ENCODE measurements around the gene YIF1A. TPM values are rescaled to one million over a fixed set of nuclear protein-coding genes. Genes with fewer than 3 reads are reported as not detected.
A peak's percentile ranks its signal among the peaks of the same experiment; 100 is the strongest.
"Not testable (repeated sequence)": the region's sequence is repeated elsewhere in the genome, so short reads cannot be mapped to it uniquely, and the experiment has no call there.

Gene YIF1A
- total and polyA plus RNA-seq, 2 donors: 44.2 to 57.3 TPM

DNA sequence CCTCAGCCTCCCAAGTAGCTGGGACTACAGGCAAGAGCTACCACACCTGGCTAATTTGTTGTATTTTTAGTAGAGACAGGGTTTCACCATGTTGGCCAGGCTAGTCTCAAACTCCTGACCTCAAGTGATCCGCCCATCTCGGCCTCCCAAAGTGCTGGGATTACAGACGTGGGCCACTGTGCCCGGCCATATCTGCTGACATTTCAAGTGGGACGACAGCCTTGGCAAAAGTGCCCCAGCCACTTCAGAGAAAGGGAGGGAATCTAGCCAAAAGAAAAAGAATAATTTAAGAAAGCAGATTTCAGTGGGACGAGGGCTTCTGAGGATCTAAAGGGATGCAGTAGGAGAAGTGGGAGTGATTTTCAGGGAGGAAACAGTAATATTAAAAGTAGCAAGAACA, 35.9 kb downstream of the YIF1A start:
- not testable (repeated sequence) for DNase-seq (ENCODE audit: low read depth in 6 of 9, low spot score in 9 of 9); H3K4me3 ChIP-seq (ENCODE audit: low read length in 2 of 2)

DNA sequence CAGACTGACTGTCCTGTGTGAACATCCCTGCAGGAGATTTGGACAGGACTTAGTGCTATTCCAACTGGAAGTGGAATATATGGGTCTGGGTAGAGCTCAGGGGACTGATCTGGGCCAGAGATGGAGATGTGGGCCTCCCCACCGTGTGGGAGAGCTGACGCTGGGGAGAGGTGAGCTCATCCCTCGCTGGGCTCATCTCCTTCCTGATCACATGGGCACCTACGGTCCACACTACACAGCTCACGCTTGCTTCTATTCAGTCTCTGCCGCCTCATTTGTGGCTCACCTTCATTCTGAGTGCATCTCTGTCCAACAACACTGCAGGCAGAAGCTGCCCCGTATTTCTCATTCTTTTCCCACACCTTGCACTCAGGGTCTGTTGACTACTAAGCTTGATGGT, 37.1 kb downstream of the YIF1A start:
- no peaks in the 10 kb centered on the region for H3K9me3 ChIP-seq (ENCODE audit: control insufficient read depth in 2 of 2, insufficient read depth in 1 of 2, low read length in 1 of 2)
- H3K36me3 ChIP-seq (ENCODE audit: control insufficient read depth in 2 of 2, insufficient read depth in 2 of 2, low read length in 1 of 2): peaks cover 10 to 15% of the 10 kb centered on the region in 2 donors
- no peaks in the 10 kb centered on the region for H3K27me3 ChIP-seq (ENCODE audit: control insufficient read depth in 2 of 2, insufficient read depth in 1 of 2, low read length in 1 of 2)
- 93% methylated on average over 7 of the region's 7 CpGs for WGBS
- DNase-seq (ENCODE audit: low read depth in 6 of 9, low spot score in 9 of 9): no peak
- no peak overlapping the region for H3K4me3 ChIP-seq (ENCODE audit: low read length in 2 of 2)
- H3K27ac ChIP-seq (ENCODE audit: low read depth in 1 of 2, low read length in 1 of 2): no peak overlapping the region
- H3K4me1 ChIP-seq (ENCODE audit: control insufficient read depth in 2 of 2, insufficient read depth in 2 of 2, low read length in 2 of 2): peaks cover 16 to 67% of the 10 kb centered on the region in 2 donors

More for the DNA sequence above, 35.9 kb downstream of the YIF1A start:
- H3K27me3 ChIP-seq (ENCODE audit: control insufficient read depth in 2 of 2, insufficient read depth in 1 of 2, low read length in 1 of 2); H3K27ac ChIP-seq (ENCODE audit: low read depth in 1 of 2, low read length in 1 of 2); H3K36me3 ChIP-seq (ENCODE audit: control insufficient read depth in 2 of 2, insufficient read depth in 2 of 2, low read length in 1 of 2); H3K9me3 ChIP-seq (ENCODE audit: control insufficient read depth in 2 of 2, insufficient read depth in 1 of 2, low read length in 1 of 2): not testable (repeated sequence)
- WGBS: 98% methylated on average over 6 of the region's 6 CpGs
- H3K4me1 ChIP-seq (ENCODE audit: control insufficient read depth in 2 of 2, insufficient read depth in 2 of 2, low read length in 2 of 2): peaks cover 16 to 60% of the 10 kb centered on the region in 2 donors

DNA sequence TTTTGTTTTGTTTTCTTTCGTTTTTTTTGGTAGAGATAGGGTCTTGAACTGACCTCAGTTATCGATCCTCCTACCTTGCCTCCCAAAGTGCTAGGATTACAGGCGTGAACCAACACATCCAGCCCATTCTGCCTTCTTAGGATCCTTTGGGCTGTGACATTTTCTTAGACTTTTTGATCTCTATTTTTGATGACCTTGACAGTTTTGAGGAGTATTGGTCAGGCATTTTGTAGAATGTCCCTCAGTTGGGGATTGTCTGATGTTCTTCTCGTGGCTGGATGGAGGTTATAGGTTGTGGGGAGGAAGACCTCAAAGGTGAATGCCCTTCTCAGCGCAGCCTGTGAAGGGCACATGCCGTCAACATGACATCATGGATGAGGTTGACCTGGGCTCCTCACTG, 40.0 kb downstream of the YIF1A start:
- 95% methylated on average over 6 of the region's 6 CpGs for WGBS
- peaks cover 15 to 64% of the 10 kb centered on the region in 2 donors for H3K4me1 ChIP-seq (ENCODE audit: control insufficient read depth in 2 of 2, insufficient read depth in 2 of 2, low read length in 2 of 2)
- no peaks in the 10 kb centered on the region for H3K9me3 ChIP-seq (ENCODE audit: control insufficient read depth in 2 of 2, insufficient read depth in 1 of 2, low read length in 1 of 2)
- no peak overlapping the region for H3K4me3 ChIP-seq (ENCODE audit: low read length in 2 of 2)
- no peaks in the 10 kb centered on the region for H3K27me3 ChIP-seq (ENCODE audit: control insufficient read depth in 2 of 2, insufficient read depth in 1 of 2, low read length in 1 of 2)
- no peak overlapping the region for H3K27ac ChIP-seq (ENCODE audit: low read depth in 1 of 2, low read length in 1 of 2)
- DNase-seq (ENCODE audit: low read depth in 6 of 9, low spot score in 9 of 9): no peak
- peaks cover 10 to 28% of the 10 kb centered on the region in 2 donors for H3K36me3 ChIP-seq (ENCODE audit: control insufficient read depth in 2 of 2, insufficient read depth in 2 of 2, low read length in 1 of 2)

DNA sequence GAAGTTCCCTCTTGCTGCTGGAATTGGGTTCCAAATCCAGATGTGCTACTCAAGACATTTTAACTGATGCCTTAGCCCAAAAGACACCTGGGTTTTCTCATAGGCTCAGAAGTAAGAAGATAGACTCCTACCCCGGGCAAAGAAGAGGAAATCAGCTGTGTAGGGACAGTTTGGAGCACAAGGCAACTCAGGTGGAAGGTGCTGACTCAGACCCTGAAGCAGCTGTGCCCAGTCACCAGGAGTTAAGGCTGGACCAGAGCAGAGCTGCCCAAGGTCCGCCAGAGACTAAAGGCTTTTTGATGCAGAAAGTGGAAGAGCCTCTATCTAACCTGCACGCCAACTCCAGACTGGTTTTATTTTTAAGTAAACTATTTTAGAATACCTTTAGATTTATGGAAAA, 41.1 kb downstream of the YIF1A start:
- Histone ChIP-seq H3K27ac (ENCODE audit: low read depth in 1 of 2, low read length in 1 of 2) (peak overlapping the region in 1 of 2 donors; percentile 48), H3K36me3 (ENCODE audit: control insufficient read depth in 2 of 2, insufficient read depth in 2 of 2, low read length in 1 of 2) (peaks cover 10 to 28% of the 10 kb centered on the region in 2 donors), H3K27me3 (ENCODE audit: control insufficient read depth in 2 of 2, insufficient read depth in 1 of 2, low read length in 1 of 2) (no peaks in the 10 kb centered on the region), H3K4me1 (ENCODE audit: control insufficient read depth in 2 of 2, insufficient read depth in 2 of 2, low read length in 2 of 2) (peaks cover 24 to 67% of the 10 kb centered on the region in 2 donors), H3K9me3 (ENCODE audit: control insufficient read depth in 2 of 2, insufficient read depth in 1 of 2, low read length in 1 of 2) (no peaks in the 10 kb centered on the region), H3K4me3 (ENCODE audit: low read length in 2 of 2) (no peak overlapping the region)
- peak in 1 of 9 donors; percentile 26 for DNase-seq (ENCODE audit: low read depth in 6 of 9, low spot score in 9 of 9)
- 79% methylated on average over 3 of the region's 3 CpGs for WGBS

DNA sequence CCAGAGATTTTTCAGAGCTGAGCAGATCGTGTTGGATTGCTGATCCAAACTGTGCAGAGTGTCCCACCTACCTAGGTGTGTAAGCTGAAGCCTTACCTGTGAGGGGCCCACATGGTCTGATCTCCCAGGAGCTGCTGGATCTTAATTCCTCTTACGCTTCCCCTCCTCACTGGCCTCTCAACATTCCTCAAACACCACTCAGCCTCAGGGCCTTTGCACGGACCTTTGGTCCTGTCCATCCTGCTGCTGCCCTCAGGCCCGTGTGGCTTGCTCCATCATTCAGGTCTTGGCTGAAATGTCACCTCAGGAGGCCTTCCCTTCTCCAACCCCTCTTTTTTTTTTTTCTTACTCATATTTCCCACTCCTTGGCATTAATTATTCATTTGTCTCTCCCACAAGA, 41.6 kb downstream of the YIF1A start:
- Histone ChIP-seq H3K4me3 (ENCODE audit: low read length in 2 of 2) (no peak overlapping the region), H3K27me3 (ENCODE audit: control insufficient read depth in 2 of 2, insufficient read depth in 1 of 2, low read length in 1 of 2) (no peaks in the 10 kb centered on the region), H3K4me1 (ENCODE audit: control insufficient read depth in 2 of 2, insufficient read depth in 2 of 2, low read length in 2 of 2) (peaks cover 28 to 68% of the 10 kb centered on the region in 2 donors), H3K27ac (ENCODE audit: low read depth in 1 of 2, low read length in 1 of 2) (no peak overlapping the region), H3K36me3 (ENCODE audit: control insufficient read depth in 2 of 2, insufficient read depth in 2 of 2, low read length in 1 of 2) (peaks cover 10 to 33% of the 10 kb centered on the region in 2 donors), H3K9me3 (ENCODE audit: control insufficient read depth in 2 of 2, insufficient read depth in 1 of 2, low read length in 1 of 2) (no peaks in the 10 kb centered on the region)
- 97% methylated on average over 4 of the region's 4 CpGs for WGBS
- no peak for DNase-seq (ENCODE audit: low read depth in 6 of 9, low spot score in 9 of 9)

DNA sequence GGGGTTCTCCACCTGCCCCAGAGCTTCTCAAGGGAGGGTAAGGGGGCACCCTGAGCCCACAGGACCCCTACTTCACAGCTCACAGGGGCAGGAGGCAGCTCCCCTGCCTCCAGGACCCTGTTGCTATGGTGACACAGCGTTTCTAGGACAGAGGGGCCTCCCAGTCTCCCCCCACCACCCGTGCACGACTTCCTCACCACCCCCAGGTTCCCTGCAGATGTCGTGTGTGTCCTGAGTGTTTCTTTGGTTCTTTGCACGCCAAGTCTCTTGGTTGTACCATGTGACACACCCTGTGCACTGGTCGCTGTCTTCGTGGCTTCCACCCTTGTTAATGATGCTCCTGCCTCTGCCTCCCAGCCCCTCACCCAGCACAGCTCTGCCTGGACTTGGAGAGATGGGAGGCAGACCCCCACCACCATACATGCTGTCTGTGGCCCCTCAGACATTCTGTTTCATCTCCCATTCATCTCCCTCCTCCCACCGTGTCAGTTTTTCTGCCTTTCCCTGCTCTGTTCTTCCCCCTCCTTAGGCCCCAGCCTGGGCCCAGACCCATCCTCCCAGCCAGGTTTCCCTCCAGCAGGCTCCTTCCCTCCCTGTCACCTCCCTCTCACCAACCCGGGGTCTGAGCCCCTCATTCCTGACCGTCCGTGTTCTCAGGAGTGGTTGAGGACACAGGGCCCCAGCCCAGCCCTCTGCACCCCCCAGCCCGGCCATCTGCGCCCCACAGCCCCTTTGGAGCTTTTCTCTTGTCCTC, 45.0 kb downstream of the YIF1A start:
- Histone ChIP-seq H3K4me1 (ENCODE audit: control insufficient read depth in 2 of 2, insufficient read depth in 2 of 2, low read length in 2 of 2) (peaks cover 53 to 87% of the 10 kb centered on the region in 2 donors), H3K27ac (ENCODE audit: low read depth in 1 of 2, low read length in 1 of 2) (peak overlapping the region; percentile 87 to 97), H3K36me3 (ENCODE audit: control insufficient read depth in 2 of 2, insufficient read depth in 2 of 2, low read length in 1 of 2) (peaks cover 13 to 44% of the 10 kb centered on the region in 2 donors), H3K9me3 (ENCODE audit: control insufficient read depth in 2 of 2, insufficient read depth in 1 of 2, low read length in 1 of 2) (no peaks in the 10 kb centered on the region), H3K4me3 (ENCODE audit: low read length in 2 of 2) (peak overlapping the region; percentile 17 to 34), H3K27me3 (ENCODE audit: control insufficient read depth in 2 of 2, insufficient read depth in 1 of 2, low read length in 1 of 2) (no peaks in the 10 kb centered on the region)
- 45% methylated on average over 13 of the region's 13 CpGs for WGBS
- DNase-seq (ENCODE audit: low read depth in 6 of 9, low spot score in 9 of 9): peak in 8 of 9 donors; percentile 70 to 94 (median 84)

DNA sequence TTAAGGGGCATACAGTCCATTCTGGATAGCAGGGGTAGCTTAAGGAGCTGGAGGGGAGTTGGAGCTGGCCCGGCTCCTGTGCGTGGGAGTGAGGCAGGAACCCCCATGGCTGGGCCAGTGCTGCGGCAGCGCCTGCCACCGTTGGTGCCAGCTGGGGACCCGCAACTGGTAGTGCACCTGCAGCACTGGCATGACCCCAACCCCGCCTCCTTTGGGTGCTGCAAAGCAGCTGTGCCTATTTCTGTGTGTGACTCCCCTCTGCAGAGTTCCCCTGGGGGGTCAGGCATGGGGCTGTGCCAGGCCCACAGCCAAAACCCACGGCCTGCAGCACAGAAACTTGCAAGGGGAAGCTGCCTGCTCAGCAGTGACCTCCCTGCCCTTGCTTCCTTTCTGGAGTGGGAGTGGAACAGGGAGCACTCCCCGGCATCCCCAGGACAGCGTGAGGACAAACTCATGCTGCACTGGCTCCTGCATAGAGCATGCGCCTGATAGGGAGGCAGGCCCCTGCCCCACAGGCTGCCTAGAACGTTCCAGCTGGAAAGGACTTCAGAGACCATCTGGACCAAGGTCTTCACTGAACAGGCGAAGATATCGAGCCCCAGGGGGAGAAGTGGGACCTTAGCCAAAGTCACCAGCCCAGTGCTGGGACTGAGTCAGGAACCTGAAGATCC, 46.7 kb downstream of the YIF1A start:
- WGBS: 33% methylated on average over 14 of the region's 14 CpGs
- H3K27ac ChIP-seq (ENCODE audit: low read depth in 1 of 2, low read length in 1 of 2): peak overlapping the region; percentile 87 to 97
- H3K36me3 ChIP-seq (ENCODE audit: control insufficient read depth in 2 of 2, insufficient read depth in 2 of 2, low read length in 1 of 2): peaks cover 15 to 44% of the 10 kb centered on the region in 2 donors
- DNase-seq (ENCODE audit: low read depth in 6 of 9, low spot score in 9 of 9): peak in 6 of 9 donors; percentile 65 to 92 (median 82)
- H3K4me3 ChIP-seq (ENCODE audit: low read length in 2 of 2): peak overlapping the region; percentile 22 to 24
- no peaks in the 10 kb centered on the region for H3K9me3 ChIP-seq (ENCODE audit: control insufficient read depth in 2 of 2, insufficient read depth in 1 of 2, low read length in 1 of 2)
- no peaks in the 10 kb centered on the region for H3K27me3 ChIP-seq (ENCODE audit: control insufficient read depth in 2 of 2, insufficient read depth in 1 of 2, low read length in 1 of 2)
- peaks cover 58 to 96% of the 10 kb centered on the region in 2 donors for H3K4me1 ChIP-seq (ENCODE audit: control insufficient read depth in 2 of 2, insufficient read depth in 2 of 2, low read length in 2 of 2)

DNA sequence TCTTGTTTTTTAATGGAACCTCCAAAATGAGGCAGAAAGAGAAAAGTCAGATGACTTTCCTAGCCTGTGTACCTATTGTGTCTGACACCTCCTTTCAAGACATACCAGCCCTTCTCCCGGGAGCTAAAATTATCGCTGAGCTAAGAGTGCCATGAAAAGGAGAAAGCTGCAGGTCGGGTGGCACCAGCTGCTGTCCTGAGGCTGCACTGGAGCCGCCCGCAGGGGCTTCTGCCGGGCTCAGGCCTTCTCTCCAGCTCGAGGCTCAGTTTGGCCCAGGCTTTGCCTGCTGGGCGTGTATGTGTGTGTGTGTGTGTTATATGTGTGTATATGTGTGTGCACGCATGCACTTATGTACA, 48.2 kb downstream of the YIF1A start:
- no peaks in the 10 kb centered on the region for H3K27me3 ChIP-seq (ENCODE audit: control insufficient read depth in 2 of 2, insufficient read depth in 1 of 2, low read length in 1 of 2)
- H3K4me1 ChIP-seq (ENCODE audit: control insufficient read depth in 2 of 2, insufficient read depth in 2 of 2, low read length in 2 of 2): peaks cover 58 to 86% of the 10 kb centered on the region in 2 donors
- no peaks in the 10 kb centered on the region for H3K9me3 ChIP-seq (ENCODE audit: control insufficient read depth in 2 of 2, insufficient read depth in 1 of 2, low read length in 1 of 2)
- no peak for DNase-seq (ENCODE audit: low read depth in 6 of 9, low spot score in 9 of 9)
- H3K4me3 ChIP-seq (ENCODE audit: low read length in 2 of 2): no peak overlapping the region
- H3K27ac ChIP-seq (ENCODE audit: low read depth in 1 of 2, low read length in 1 of 2): peak overlapping the region; percentile 19 to 97
- peaks cover 18 to 44% of the 10 kb centered on the region in 2 donors for H3K36me3 ChIP-seq (ENCODE audit: control insufficient read depth in 2 of 2, insufficient read depth in 2 of 2, low read length in 1 of 2)
- WGBS: 89% methylated on average over 9 of the region's 9 CpGs

All from thymus (tissue), 11 donors.